Spleen (tissue), 11 donors: ENCODE results near the gene CRYGN. TPM values are rescaled to one million over a fixed set of nuclear protein-coding genes. Genes with fewer than 3 reads are reported as not detected.

Source experiments
- DNase-seq: peaks from one replicate; pipeline ENCODE4 v3.0.0-alpha.2; 2020
- H3K27ac ChIP-seq, 8 donors: fragments of 200-600 bp; sonication (generic) in 7 of 8; 1 replicate in 4 of 8; 2 replicates in 4 of 8; pipeline versions ENCODE4 v1.5.0 to v1.8.0; 2016 to 2021; ENCODE audit warnings: inconsistent platforms in 4 of 8, mild to moderate bottlenecking in 4 of 8, moderate library complexity in 1 of 8
- H3K27me3 ChIP-seq, 7 donors: fragments of 200-600 bp; sonication (generic) in 6 of 7; replicated peaks in 1 of 7; 1 replicate in 4 of 7; 2 replicates in 3 of 7; pipeline versions ENCODE4 v1.5.0 to v1.8.0; 2016 to 2021; ENCODE audit warnings: inconsistent platforms in 3 of 7, mild to moderate bottlenecking in 1 of 7
- H3K36me3 ChIP-seq, 6 donors: fragments of 200-600 bp; sonication (generic) in 5 of 6; 1 replicate in 4 of 6; 2 replicates in 2 of 6; pipeline versions ENCODE4 v1.5.0 to v1.8.0; 2016 to 2021; ENCODE audit warnings: inconsistent platforms in 2 of 6
- H3K4me1 ChIP-seq, 6 donors: fragments of 200-600 bp; sonication (generic) in 5 of 6; 1 replicate in 3 of 6; 2 replicates in 3 of 6; pipeline versions ENCODE4 v1.5.0 to v1.8.0; 2016 to 2021; ENCODE audit warnings: inconsistent platforms in 3 of 6
- H3K4me3 ChIP-seq, 8 donors: fragments of 200-600 bp; sonication (generic) in 7 of 8; 1 replicate in 4 of 8; 2 replicates in 4 of 8; pipeline versions ENCODE4 v1.5.0 to v1.8.0; 2016 to 2021; ENCODE audit warnings: inconsistent platforms in 4 of 8, mild to moderate bottlenecking in 4 of 8, moderate library complexity in 2 of 8
- H3K9me3 ChIP-seq, 8 donors: fragments of 200-600 bp; sonication (generic) in 7 of 8; 1 replicate in 4 of 8; 2 replicates in 4 of 8; pipeline versions ENCODE4 v1.5.0 to v1.8.0; 2016 to 2021; ENCODE audit warnings: inconsistent platforms in 4 of 8
- POLR2A ChIP-seq, 3 donors: fragments of 450-650 bp; IDR thresholded peaks; one replicate each; pipeline ENCODE4 v1.5.1; 2017; ENCODE audit warnings: antibody characterized with exemption in 3 of 3, mild to moderate bottlenecking in 1 of 3
- POLR2AphosphoS5 ChIP-seq, 3 donors: sonication (generic); formaldehyde crosslinking; IDR thresholded peaks; one replicate each; pipeline ENCODE4 v1.5.1; 2017; ENCODE audit warnings: antibody characterized with exemption in 3 of 3
- WGBS, 5 donors: extraction: QIAGEN DNeasy Blood & Tissue Kit in 3 of 5; methylation state at CpG; one replicate each; pipeline versions ENCODE4 v1.1.5 to v1.1.7; 2013 to 2018; 5-methylcytosine and 5-hydroxymethylcytosine counted together
- intact Hi-C: fragments of 100-400 bp; cut with DNase I; formaldehyde crosslinking; loops from one replicate; pipeline ENCODE4 v1.15.0; 2023; ENCODE audit warnings: low total_unique reads
- polyA plus RNA-seq, 3 donors: library from polyadenylated mRNA; stranded (reverse); fragments of 200-250 nt; gene quantifications; one replicate each; pipeline ENCODE4 v1.2.1, GENCODE V29; 2013
- total RNA-seq, 7 donors: library from RNA; depleted of rRNA in 3 of 7; stranded (reverse); fragments of >200 nt in 3 of 7; fragmentation: NEBNext Ultra II Directional in 4 of 7; extraction: Animal tissue kit (Norgen Biotek cat#: 25700) in 4 of 7; gene quantifications; one replicate each; pipeline versions ENCODE4 v1.1.0 to v1.2.1, GENCODE V29; 2016 to 2021
- TF ChIP-seq, protein P1 (sequence below), 11 experiments: fragments of 200-600 bp in 7 of 11; fragments of 450-650 bp in 4 of 11; sonication (generic) in 4 of 11; IDR thresholded peaks in 8 of 11; conservative IDR thresholded peaks in 3 of 11; 1 replicate in 7 of 11; 2 replicates in 4 of 11; pipeline versions ENCODE4 v1.4.0 to v1.8.0; 2016 to 2021; ENCODE audit warnings: antibody characterized with exemption in 11 of 11, inconsistent platforms in 4 of 11, mild to moderate bottlenecking in 1 of 11
- donor health status: healthy with polysubstance abuse.
- donor health status: DM: no; HTN: no; CAD: no; lungs with moderate emphysema.
- donor health status: DM: no; HTN: no; CAD: no.
- donor health status: Bipolar disorder and iron deficiency.
- donor health status: healthy.
- donor health status: DM: no; HTN: no; CAD: no.
- donor health status: DM: yes; HTN: yes; CAD: no.

CRYGN gene
- total and polyA plus RNA-seq, 10 donors, result 0.17 to 2.5 (median 0.32) TPM; not detected in 1

DNA sequence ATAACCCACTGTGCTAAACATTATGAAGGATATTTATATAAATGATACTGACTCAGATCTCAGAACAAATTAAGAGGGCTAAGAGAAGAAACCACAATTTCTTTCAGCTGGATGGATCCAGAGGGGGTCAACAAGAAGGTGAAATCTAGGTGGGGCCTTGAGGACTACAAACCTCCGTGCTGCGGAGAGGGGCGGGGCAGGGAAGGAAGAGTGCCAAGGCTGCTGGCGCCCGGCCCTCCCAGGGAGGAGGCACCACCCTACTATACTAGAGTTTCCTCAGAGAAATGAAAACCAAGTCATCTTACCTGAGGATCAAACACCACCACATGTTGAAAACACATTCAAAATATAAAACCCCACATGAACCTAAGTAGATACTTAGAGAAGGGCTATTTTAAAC, 29.3 kb upstream of the CRYGN start:
- DNase-seq, result no peak
- no peaks in the 10 kb centered on the region for H3K27me3 ChIP-seq
- peaks cover 0 to 87% (median 53%) of the 10 kb centered on the region in 6 donors for H3K36me3 ChIP-seq
- TF ChIP-seq POLR2A (IDR thresholded peaks at IDR 0.05), result no peak
- TF ChIP-seq POLR2AphosphoS5 (IDR thresholded peaks at IDR 0.05), result no peak
- TF ChIP-seq, protein P1, sequence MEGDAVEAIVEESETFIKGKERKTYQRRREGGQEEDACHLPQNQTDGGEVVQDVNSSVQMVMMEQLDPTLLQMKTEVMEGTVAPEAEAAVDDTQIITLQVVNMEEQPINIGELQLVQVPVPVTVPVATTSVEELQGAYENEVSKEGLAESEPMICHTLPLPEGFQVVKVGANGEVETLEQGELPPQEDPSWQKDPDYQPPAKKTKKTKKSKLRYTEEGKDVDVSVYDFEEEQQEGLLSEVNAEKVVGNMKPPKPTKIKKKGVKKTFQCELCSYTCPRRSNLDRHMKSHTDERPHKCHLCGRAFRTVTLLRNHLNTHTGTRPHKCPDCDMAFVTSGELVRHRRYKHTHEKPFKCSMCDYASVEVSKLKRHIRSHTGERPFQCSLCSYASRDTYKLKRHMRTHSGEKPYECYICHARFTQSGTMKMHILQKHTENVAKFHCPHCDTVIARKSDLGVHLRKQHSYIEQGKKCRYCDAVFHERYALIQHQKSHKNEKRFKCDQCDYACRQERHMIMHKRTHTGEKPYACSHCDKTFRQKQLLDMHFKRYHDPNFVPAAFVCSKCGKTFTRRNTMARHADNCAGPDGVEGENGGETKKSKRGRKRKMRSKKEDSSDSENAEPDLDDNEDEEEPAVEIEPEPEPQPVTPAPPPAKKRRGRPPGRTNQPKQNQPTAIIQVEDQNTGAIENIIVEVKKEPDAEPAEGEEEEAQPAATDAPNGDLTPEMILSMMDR (IDR thresholded peaks at IDR 0.05 in 8 of 11, conservative IDR thresholded peaks at IDR 0.05 in 3 of 11), result no peak
- peaks cover 0 to 67% (median 37%) of the 10 kb centered on the region in 6 donors for H3K4me1 ChIP-seq
- peaks cover 0 to under 1% (median 0%) of the 10 kb centered on the region in 8 donors for H3K9me3 ChIP-seq
- no peak overlapping the region for H3K4me3 ChIP-seq
- H3K27ac ChIP-seq, result no peak overlapping the region
- 55 to 82% (median 79%) methylated on average over 5 of the region's 5 CpGs for WGBS, 5 donors
- intact Hi-C loops, result no loop called here

DNA sequence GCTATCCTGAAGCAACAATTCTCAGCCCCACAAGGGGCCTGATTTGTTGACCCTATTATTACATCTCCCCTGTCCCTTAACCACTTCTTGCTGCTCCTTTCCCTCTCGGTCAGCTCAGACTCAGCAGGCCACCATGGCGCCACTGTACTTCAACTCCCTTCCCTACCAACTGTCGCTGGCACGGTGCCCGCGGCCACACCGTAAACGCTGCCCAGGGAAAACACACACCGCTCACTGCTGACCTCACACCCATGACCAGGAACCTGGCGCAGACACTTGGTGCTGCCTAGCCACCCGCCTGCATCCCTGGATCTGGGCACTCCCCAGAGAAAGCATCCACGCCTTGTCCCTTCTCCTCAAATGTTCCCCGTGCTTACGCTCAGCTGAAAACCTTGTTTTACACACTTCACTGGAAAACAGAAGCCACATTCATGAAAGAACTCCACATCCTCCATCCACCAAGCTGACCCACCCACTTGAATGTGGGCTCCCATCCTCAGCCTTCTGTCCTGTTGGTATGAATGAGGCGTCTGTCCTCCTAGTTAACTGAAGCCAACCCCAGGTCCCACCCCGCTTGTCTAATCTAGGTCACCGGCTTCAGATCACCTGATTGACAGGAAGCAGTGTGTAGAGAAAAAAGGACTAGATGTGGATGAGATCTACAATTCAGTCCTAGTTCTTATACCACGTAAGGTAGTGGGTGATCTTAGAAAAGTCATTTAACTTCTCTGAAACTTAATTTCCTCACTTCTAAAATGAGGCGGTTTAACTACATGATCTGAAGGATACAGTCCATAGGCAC, 28.5 kb upstream of the CRYGN start:
- Histone ChIP-seq H3K4me1 (peaks cover 0 to 62% (median 36%) of the 10 kb centered on the region in 6 donors), H3K36me3 (peaks cover 0 to 86% (median 53%) of the 10 kb centered on the region in 6 donors), H3K4me3 (no peak overlapping the region), H3K27ac (peak overlapping the region in 4 of 8 donors; percentile 9 to 34 (median 22)), H3K27me3 (no peaks in the 10 kb centered on the region), H3K9me3 (peaks cover 0 to 9% (median 5%) of the 10 kb centered on the region in 8 donors)
- TF ChIP-seq POLR2AphosphoS5 (IDR thresholded peaks at IDR 0.05) (peak in 2 of 3 donors; percentile 20 to 42), POLR2A (IDR thresholded peaks at IDR 0.05) (no peak)
- TF ChIP-seq, protein P1 (IDR thresholded peaks at IDR 0.05 in 8 of 11, conservative IDR thresholded peaks at IDR 0.05 in 3 of 11), result no peak
- no peak for DNase-seq
- WGBS, 5 donors, result 88 to 95% (median 94%) methylated on average over 19 of the region's 19 CpGs
- intact Hi-C loops, result no loop called here

DNA sequence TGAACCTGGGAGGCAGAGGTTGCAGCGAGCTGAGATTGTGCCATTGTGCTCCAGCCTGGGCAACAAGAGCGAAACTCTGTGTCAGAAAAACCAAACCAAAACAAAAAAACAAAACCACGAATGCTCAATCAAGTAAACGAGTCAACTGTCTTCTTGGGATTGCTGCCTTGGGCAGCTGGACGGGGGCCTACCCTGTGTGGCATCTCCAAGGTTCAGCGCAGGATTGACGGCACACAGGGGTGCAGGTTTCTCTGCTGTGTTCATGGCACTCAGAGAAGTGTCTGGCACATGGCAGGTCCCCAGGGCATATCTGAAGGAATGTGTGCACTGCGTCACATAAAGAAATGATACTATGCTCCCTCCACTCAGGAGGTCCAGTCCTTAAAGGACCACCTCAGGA, 25.2 kb upstream of the CRYGN start:
- peaks cover 0 to 69% (median 47%) of the 10 kb centered on the region in 6 donors for H3K36me3 ChIP-seq
- no peak overlapping the region for H3K4me3 ChIP-seq
- H3K27me3 ChIP-seq, result peaks cover 0 to 3% (median 0%) of the 10 kb centered on the region in 7 donors
- no peak for DNase-seq
- H3K27ac ChIP-seq, result no peak overlapping the region
- TF ChIP-seq, protein P1 (IDR thresholded peaks at IDR 0.05 in 8 of 11, conservative IDR thresholded peaks at IDR 0.05 in 3 of 11), result no peak
- TF ChIP-seq POLR2AphosphoS5 (IDR thresholded peaks at IDR 0.05) (peak in 1 of 3 donors; percentile 11), POLR2A (IDR thresholded peaks at IDR 0.05) (no peak)
- WGBS, 5 donors, result 90 to 98% (median 92%) methylated on average over 8 of the region's 8 CpGs
- H3K4me1 ChIP-seq, result peaks cover 0 to 38% (median 9%) of the 10 kb centered on the region in 6 donors
- intact Hi-C loops, result no loop called here
- H3K9me3 ChIP-seq, result peaks cover 0 to 27% (median 21%) of the 10 kb centered on the region in 8 donors

DNA sequence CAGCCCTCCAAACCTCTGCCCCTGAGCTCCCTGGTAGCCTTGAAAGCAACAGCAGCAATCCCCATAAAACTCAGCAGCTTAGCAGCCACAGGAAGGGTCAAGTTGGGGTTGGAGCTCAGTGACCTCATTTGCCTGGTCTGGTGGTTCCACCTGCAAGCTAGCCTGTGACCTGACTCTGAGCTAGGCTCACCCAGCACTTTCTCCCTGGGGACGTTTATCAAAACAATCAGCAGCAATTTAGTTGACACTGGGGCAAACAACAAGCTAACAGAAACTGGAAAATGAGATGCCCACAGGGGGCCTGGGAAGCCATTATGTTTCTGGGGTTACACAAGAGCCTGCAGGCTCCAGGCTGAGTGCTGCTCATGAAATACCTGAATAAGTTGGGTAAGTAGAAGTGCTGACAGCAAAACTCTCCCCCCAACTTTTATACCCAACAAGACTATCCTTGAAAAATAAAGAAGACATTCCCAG, 22.4 kb upstream of the CRYGN start:
- Histone ChIP-seq H3K36me3 (peaks cover 0 to 41% (median 26%) of the 10 kb centered on the region in 6 donors), H3K4me3 (no peak overlapping the region), H3K9me3 (peaks cover 0 to 27% (median 21%) of the 10 kb centered on the region in 8 donors), H3K27ac (no peak overlapping the region), H3K27me3 (peaks cover 0 to 9% (median 0%) of the 10 kb centered on the region in 7 donors), H3K4me1 (peaks cover 3 to 23% (median 11%) of the 10 kb centered on the region in 6 donors)
- intact Hi-C loops, result no loop called here
- TF ChIP-seq, protein P1 (IDR thresholded peaks at IDR 0.05 in 8 of 11, conservative IDR thresholded peaks at IDR 0.05 in 3 of 11), result no peak
- TF ChIP-seq POLR2AphosphoS5 (IDR thresholded peaks at IDR 0.05) (no peak), POLR2A (IDR thresholded peaks at IDR 0.05) (no peak)
- WGBS, 5 donors, result 70 to 92% (median 79%) methylated on average over 1 of the region's 1 CpG
- DNase-seq, result no peak
